Parathyroid adenoma (tissue), 2 donors: ENCODE results near the gene SMIM24.

Experiments
- H2AFZ ChIP-seq: fragments of 300-600 bp; sonication (generic); one replicate; pipeline ENCODE4 v1.7.0; 2017; ENCODE audit warnings: antibody characterized with exemption, mild to moderate bottlenecking
- H3K27ac ChIP-seq: fragments of 300-600 bp; sonication (generic); one replicate; pipeline ENCODE4 v1.7.0; 2017
- H3K27me3 ChIP-seq: fragments of 300-600 bp; sonication (generic); one replicate; pipeline ENCODE4 v1.7.0; 2017; ENCODE audit warnings: low read length; ENCODE audit not compliant: control insufficient read depth, insufficient read depth
- H3K36me3 ChIP-seq: fragments of 300-600 bp; sonication (generic); one replicate; pipeline ENCODE4 v1.7.0; 2017; ENCODE audit warnings: low read length; ENCODE audit not compliant: control insufficient read depth, insufficient read depth
- H3K4me1 ChIP-seq: fragments of 300-600 bp; sonication (generic); one replicate; pipeline ENCODE4 v1.7.0; 2017; ENCODE audit warnings: control low read depth
- H3K4me2 ChIP-seq: fragments of 300-600 bp; sonication (generic); one replicate; pipeline ENCODE4 v1.7.0; 2017; ENCODE audit warnings: low read length
- H3K4me3 ChIP-seq: fragments of 300-600 bp; sonication (generic); one replicate; pipeline ENCODE4 v1.7.0; 2017; ENCODE audit warnings: low read depth, low read length
- H3K79me2 ChIP-seq: fragments of 300-600 bp; sonication (generic); one replicate; pipeline ENCODE4 v1.7.0; 2017; ENCODE audit warnings: control low read depth
- H3K9ac ChIP-seq: fragments of 300-600 bp; sonication (generic); one replicate; pipeline ENCODE4 v1.7.0; 2017; ENCODE audit warnings: mild to moderate bottlenecking
- H3K9me3 ChIP-seq: fragments of 300-600 bp; sonication (generic); one replicate; pipeline ENCODE4 v1.7.0; 2017; ENCODE audit warnings: low read length; ENCODE audit not compliant: control insufficient read depth
- CTCF ChIP-seq: fragments of 300-600 bp; sonication (generic); IDR thresholded peaks from one replicate; pipeline ENCODE4 v1.7.0; 2017; ENCODE audit warnings: antibody characterized with exemption, mild to moderate bottlenecking
- donor health status: primary hyperparathyroidism.

SMIM24 gene

GRCh38 chr19:3503036-3503572 is 22.8 kb upstream of the SMIM24 start:
- Histone ChIP-seq H3K9ac (no peak overlapping the region), H3K79me2 (peaks cover 29% of the 10 kb centered on the region), H3K4me3 (no peak overlapping the region), H3K27me3 (no peaks in the 10 kb centered on the region), H3K9me3 (no peaks in the 10 kb centered on the region), H3K4me2 (no peak overlapping the region), H3K27ac (peak overlapping the region; percentile 18), H2AFZ (peak overlapping the region; percentile 61), H3K36me3 (no peaks in the 10 kb centered on the region), H3K4me1 (no peaks in the 10 kb centered on the region)
- TF ChIP-seq CTCF, result no peak

GRCh38 chr19:3501780-3502179 is 21.5 kb upstream of the SMIM24 start:
- no peak overlapping the region for H2AFZ ChIP-seq
- no peak overlapping the region for H3K4me2 ChIP-seq
- no peaks in the 10 kb centered on the region for H3K27me3 ChIP-seq
- H3K36me3 ChIP-seq, result no peaks in the 10 kb centered on the region
- H3K4me3 ChIP-seq, result no peak overlapping the region
- no peak for TF ChIP-seq CTCF
- H3K27ac ChIP-seq, result no peak overlapping the region
- H3K79me2 ChIP-seq, result peaks cover 19% of the 10 kb centered on the region
- H3K9ac ChIP-seq, result no peak overlapping the region
- H3K9me3 ChIP-seq, result no peaks in the 10 kb centered on the region
- H3K4me1 ChIP-seq, result no peaks in the 10 kb centered on the region

- TF ChIP-seq CTCF, result no peak
- peak within 1 kb of the TSS; percentile 85 for H3K4me3 ChIP-seq
- no peaks in the 10 kb centered on the region for H3K27me3 ChIP-seq
- H3K9me3 ChIP-seq, result no peaks in the 10 kb centered on the region
- H3K79me2 ChIP-seq, result peaks cover 12% of the 10 kb centered on the region
- peak within 1 kb of the TSS; percentile 59 for H3K9ac ChIP-seq
- H3K36me3 ChIP-seq, result no peaks in the 10 kb centered on the region
- H2AFZ ChIP-seq, result peak within 1 kb of the TSS; percentile 94
- H3K4me1 ChIP-seq, result no peaks in the 10 kb centered on the region
- peak within 1 kb of the TSS; percentile 95 for H3K27ac ChIP-seq
- H3K4me2 ChIP-seq, result peak within 1 kb of the TSS; percentile 99
Observed at GRCh38 chr19:3500429-3501101, 20.2 kb upstream of the SMIM24 start, which contains the start of gene DOHH. Gene DOHH, minus strand, starts transcription at chr19:3500674. Its CDS starts 3,860 bp downstream, at chr19:3496814.

DNA sequence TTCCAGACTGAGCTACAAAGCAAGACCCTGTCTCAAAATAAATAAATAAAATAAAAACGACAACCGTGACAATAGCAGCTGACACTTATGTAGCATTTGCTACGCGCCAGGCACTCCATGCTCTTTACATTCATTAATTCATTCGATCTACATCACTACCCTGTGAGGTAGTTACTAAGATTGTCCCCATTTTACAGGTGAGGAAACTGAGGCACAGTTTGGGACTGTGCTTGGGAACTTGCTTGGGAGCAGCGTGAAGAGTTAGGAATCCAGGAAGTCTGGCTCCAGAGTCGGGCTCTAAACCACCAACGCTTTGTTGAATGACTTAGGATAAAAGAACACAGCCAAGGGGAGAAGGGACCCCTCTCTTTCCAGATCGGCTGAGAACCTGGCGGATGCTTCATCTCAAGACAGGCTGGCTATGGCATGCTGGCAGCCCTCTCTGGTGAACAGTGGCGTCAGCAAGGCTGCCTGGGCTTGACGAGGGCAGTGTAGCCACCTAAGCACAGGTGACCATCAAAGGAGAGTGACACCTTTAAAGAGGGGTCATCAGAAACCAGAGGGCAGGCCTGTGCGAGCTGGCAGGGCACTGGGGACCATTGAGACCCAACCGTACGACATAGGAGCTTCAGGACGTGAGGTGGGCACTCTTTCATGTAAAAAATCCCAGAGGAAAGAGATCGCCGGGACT is 19.6 kb upstream of the SMIM24 start:
- no peak for TF ChIP-seq CTCF
- Histone ChIP-seq H3K4me2 (peak overlapping the region; percentile 99), H3K4me3 (peak overlapping the region; percentile 85), H3K27me3 (no peaks in the 10 kb centered on the region), H3K9me3 (no peaks in the 10 kb centered on the region), H3K9ac (no peak overlapping the region), H3K36me3 (no peaks in the 10 kb centered on the region), H3K4me1 (no peaks in the 10 kb centered on the region), H2AFZ (peak overlapping the region; percentile 94), H3K27ac (peak overlapping the region; percentile 95), H3K79me2 (peaks cover 11% of the 10 kb centered on the region)
